ENCODE results near the gene ERI2. TPM values are rescaled to one million over a fixed set of nuclear protein-coding genes. Genes with fewer than 3 reads are reported as not detected.

Gene ERI2
- total RNA-seq, 4 donors from 2014 or later = 6.7 to 15.5 (median 12.0) TPM

GRCh38 chr16:20830372-20830771 is 24.1 kb upstream of the ERI2 start:
- TF ChIP-seq, protein P1, sequence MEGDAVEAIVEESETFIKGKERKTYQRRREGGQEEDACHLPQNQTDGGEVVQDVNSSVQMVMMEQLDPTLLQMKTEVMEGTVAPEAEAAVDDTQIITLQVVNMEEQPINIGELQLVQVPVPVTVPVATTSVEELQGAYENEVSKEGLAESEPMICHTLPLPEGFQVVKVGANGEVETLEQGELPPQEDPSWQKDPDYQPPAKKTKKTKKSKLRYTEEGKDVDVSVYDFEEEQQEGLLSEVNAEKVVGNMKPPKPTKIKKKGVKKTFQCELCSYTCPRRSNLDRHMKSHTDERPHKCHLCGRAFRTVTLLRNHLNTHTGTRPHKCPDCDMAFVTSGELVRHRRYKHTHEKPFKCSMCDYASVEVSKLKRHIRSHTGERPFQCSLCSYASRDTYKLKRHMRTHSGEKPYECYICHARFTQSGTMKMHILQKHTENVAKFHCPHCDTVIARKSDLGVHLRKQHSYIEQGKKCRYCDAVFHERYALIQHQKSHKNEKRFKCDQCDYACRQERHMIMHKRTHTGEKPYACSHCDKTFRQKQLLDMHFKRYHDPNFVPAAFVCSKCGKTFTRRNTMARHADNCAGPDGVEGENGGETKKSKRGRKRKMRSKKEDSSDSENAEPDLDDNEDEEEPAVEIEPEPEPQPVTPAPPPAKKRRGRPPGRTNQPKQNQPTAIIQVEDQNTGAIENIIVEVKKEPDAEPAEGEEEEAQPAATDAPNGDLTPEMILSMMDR (IDR thresholded peaks at IDR 0.05) = no peak
- no peak for TF ChIP-seq POLR2A (IDR thresholded peaks at IDR 0.05)
- intact Hi-C loops (cut with DNase I; ENCODE audit: low total_unique reads) = no loop called here
- no peak for DNase-seq (ENCODE audit: low spot score in 2 of 2)
- 57 to 60% methylated on average over 1 of the region's 1 CpG for WGBS, 2 donors
- no peak overlapping the region for H3K4me3 ChIP-seq (ENCODE audit: low read depth, poor library complexity, severe bottlenecking)

DNA sequence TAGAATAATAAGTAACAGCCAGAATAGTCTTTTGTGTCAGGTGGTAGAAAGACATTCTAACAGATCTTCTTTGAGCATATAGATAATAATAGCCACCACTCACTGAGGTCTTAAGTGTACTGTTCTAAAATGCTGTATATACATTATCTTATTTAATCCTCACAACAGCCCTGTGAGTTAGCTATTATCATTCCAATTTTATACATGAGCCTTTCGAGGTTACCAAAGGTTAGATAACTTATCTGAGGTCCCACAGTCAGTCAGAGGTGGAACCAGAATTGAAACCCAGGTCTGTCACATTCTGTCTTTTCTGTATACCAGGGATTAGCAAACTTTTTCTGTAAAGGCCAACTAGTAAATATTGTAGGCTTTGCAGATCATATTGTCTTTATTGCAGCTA is 23.3 kb upstream of the ERI2 start:
- intact Hi-C loops (cut with DNase I; ENCODE audit: low total_unique reads) = no loop called here
- no peak for DNase-seq (ENCODE audit: low spot score in 2 of 2)
- WGBS, 2 donors = 90 to 95% methylated on average over 1 of the region's 1 CpG
- no peak for TF ChIP-seq POLR2A (IDR thresholded peaks at IDR 0.05)
- TF ChIP-seq, protein P1 (IDR thresholded peaks at IDR 0.05) = no peak
- H3K4me3 ChIP-seq (ENCODE audit: low read depth, poor library complexity, severe bottlenecking) = no peak overlapping the region

DNA sequence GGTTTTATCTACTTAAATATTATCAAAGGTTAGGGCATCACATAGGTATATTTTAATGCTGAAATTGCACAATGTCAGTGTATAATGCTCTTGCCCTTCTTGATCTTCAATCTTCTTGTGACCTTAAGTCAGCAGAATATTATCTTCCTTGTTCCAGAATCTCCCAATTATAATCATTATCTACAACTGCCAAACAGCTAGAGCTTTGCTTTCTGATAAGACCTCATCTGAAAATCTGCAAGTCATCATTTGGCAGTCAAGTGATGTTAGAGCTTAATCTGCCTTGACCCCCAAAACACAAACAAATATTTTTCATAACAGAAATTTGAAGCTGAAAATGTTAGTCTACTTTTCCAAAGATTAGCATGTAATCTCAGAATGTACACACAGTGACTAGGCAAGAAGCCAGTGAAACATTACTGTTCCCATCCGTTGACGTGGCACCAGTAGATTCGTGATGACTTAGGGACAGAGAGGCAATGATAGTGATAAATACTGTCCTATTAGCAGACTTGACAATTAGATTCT is 19.8 kb upstream of the ERI2 start:
- intact Hi-C loops (cut with DNase I; ENCODE audit: low total_unique reads) = no loop called here
- no peak for DNase-seq (ENCODE audit: low spot score in 2 of 2)
- H3K4me3 ChIP-seq (ENCODE audit: low read depth, poor library complexity, severe bottlenecking) = no peak overlapping the region
- TF ChIP-seq POLR2A (IDR thresholded peaks at IDR 0.05) = no peak
- TF ChIP-seq, protein P1 (IDR thresholded peaks at IDR 0.05) = no peak
- WGBS, 2 donors = 71 to 84% methylated on average over 3 of the region's 3 CpGs

DNA sequence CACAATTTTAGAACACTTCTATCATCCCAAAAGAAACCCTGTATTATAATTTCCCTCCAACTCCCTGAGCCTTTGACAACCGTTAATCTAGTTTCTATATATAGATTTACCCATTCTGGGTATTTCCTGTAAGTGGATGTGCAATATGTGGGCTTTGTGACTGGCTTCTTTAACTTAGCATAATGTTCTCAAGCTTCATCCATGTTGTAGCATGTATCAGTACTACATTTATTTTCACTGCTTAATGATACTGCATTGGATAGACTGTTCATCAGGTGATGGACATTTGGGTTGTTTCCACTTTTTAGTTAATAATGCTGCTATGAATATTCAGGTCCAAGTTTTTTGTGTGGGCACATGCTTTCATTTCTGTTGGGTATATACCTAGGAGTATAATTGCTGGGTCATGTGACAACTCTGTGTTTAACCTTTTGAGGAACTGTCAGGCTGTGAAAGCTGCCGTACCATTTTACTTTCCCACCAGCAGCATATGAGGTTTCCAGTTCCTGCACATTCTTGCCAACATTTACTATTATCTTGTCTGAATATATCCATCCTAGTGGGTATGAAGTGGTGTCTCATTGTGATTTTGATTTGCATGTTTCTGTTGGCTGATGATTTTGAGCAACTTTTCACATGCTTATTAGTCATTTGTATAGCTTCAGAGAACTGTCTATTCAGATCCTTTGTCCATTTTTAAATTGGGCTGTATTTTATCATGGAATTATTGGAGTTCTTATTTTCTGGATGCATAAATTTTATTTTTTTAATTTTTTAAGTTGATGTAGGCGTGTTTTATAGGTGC is 16.5 kb upstream of the ERI2 start:
- no peak for DNase-seq (ENCODE audit: low spot score in 2 of 2)
- intact Hi-C loops (cut with DNase I; ENCODE audit: low total_unique reads) = no loop called here
- TF ChIP-seq POLR2A (IDR thresholded peaks at IDR 0.05) = no peak
- 83 to 87% methylated on average over 3 of the region's 3 CpGs for WGBS, 2 donors
- H3K4me3 ChIP-seq (ENCODE audit: low read depth, poor library complexity, severe bottlenecking) = no peak overlapping the region

DNA sequence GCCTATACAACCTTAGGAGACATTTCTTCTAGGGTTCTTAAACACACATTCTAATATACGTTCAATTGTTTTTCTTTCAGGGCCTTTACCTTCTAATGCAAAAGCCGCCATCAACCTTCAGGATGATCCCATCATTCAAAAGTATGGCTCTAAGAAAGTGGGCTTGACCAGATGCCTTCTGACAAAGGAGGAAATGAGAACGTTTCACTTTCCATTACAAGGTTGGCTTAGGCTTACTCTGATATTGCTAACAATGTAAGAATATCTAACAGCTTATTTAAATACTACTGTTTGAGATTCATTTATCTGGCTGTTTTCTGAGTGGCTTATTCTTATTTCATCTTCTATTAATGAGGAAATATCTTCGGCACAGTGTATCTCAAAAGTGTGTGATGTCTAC is 15.4 kb upstream of the ERI2 start:
- no peak for TF ChIP-seq POLR2A (IDR thresholded peaks at IDR 0.05)
- TF ChIP-seq, protein P1 (IDR thresholded peaks at IDR 0.05) = no peak
- no peak overlapping the region for H3K4me3 ChIP-seq (ENCODE audit: low read depth, poor library complexity, severe bottlenecking)
- intact Hi-C loops (cut with DNase I; ENCODE audit: low total_unique reads) = no loop called here
- WGBS, 2 donors = 88 to 92% methylated on average over 4 of the region's 4 CpGs
- DNase-seq (ENCODE audit: low spot score in 2 of 2) = no peak

- intact Hi-C loops (cut with DNase I; ENCODE audit: low total_unique reads) = no loop called here
- no peak for DNase-seq (ENCODE audit: low spot score in 2 of 2)
- no peak overlapping the region for H3K4me3 ChIP-seq (ENCODE audit: low read depth, poor library complexity, severe bottlenecking)
- no peak for TF ChIP-seq POLR2A (IDR thresholded peaks at IDR 0.05)
- TF ChIP-seq, protein P1 (IDR thresholded peaks at IDR 0.05) = no peak
- WGBS, 2 donors = 96 to 99% methylated on average over 4 of the region's 4 CpGs
These were observed 12.8 kb upstream of the ERI2 start for GRCh38 chr16:20818929-20819585.

All from lower leg skin (tissue), 4 donors.